Measurements from ENCODE around the gene RIGI.
"Not testable (repeated sequence)": the region's sequence is repeated elsewhere in the genome, so short reads cannot be mapped to it uniquely, and the experiment has no call there.

The RIGI gene

DNA sequence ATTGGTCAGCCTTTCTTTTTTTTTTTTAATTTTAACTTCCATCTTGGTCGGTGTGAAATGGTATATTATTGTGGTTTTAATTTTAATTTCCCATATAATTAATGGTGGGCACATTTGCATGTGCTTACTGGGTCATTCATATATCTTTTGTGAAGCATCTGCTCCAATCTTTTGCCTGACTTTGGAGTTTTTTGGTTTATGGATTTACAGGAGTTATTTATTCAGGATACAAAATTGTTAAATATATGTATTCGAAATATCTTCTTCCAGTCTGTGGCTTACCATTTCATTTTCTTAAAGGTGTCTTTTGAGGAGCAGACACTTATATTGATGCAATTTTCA is 682 bp upstream of the RIGI start:
- no peak for DNase-seq (ENCODE audit: low read depth)

DNA sequence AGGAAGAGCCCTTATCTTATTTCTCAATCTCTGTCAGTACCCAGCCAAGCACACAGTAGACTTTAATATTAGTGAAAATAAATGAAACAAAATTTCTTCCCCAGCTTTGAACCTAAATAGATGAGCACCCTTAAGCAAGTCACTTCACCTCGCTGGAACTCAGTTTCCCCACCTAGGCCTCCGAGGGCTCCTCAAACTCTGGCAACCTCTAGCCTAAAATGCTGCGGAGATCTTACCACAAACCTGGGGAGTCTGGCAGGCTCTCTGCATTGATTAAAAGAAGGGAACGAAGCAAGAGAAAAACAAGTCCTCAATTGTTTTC is 326 bp downstream of the RIGI start:
- DNase-seq (ENCODE audit: low read depth) = no peak

DNA sequence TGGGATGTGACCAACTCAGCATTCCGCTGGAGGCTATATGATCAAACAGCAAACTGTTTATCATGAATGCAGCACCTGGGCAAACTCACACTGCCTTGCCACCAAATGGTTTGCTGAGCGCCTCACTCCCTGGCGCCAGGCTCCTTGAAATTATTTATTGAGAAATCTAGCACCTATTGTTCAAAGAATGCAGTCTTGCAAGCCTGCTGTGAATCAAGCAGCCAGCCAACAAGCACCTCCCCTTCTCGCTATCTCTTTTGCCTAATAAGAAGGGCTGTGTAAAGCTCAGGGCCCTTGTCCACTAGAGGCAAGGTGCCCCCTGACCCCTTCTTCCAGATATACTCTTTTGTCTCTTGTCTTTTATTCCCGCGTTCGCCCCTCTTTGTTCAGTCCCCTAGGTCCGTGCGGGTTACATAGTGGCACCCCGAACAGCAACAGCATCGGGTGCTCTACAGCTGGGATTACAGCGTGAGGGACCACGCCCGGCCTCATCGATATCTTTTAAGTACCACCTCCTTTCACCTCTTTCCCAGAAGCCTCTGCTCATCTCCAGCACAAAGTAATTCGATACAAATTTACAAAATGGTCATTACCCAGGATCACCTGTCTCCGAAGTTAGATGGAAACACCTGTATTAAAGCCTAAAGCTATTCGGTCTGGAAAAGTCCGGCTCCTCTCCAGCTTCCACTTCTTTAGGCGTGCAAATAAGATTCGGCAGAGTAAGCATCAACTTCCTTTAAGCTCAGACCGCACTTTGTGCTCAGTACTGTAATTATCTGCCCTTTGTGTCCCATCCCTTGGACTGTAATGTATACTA is 896 bp downstream of the RIGI start:
- no peak for DNase-seq (ENCODE audit: low read depth)

DNA sequence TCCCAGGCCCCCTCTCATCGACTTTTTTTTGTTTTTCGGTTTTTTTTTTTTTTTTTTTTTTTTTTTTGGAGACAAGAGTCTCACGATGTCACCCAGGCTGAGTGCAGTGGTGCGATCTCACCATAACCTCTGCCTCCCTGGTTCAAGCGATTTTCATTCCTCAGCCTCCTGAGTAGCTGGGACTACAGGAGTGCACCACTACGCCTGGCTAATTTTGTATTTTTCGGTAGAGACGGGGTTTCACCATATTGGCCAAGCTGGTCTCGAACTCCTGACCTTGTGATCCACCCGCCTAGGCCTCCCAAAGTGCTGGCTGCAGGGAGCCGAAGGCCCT is 1.5 kb downstream of the RIGI start:
- DNase-seq (ENCODE audit: low read depth) = not testable (repeated sequence)

DNA sequence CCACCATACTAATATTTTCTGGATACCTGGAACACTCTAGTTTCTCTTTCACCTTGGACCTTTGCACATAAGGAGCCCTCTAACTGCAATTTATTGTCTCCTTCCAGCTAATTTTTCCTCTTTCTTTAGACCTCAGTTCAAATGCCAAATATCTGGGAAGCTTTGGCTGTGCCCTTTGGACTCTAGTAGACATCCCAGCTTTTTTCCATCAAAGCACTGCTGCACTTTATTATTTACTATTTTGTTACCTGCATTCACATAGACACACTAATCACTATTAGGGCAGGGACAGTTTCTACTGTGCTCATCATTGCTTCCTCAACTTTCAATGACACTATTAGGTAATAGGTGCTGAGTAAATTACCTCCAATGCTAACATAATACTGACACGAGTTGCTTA is 2.1 kb downstream of the RIGI start:
- DNase-seq (ENCODE audit: low read depth) = no peak

DNA sequence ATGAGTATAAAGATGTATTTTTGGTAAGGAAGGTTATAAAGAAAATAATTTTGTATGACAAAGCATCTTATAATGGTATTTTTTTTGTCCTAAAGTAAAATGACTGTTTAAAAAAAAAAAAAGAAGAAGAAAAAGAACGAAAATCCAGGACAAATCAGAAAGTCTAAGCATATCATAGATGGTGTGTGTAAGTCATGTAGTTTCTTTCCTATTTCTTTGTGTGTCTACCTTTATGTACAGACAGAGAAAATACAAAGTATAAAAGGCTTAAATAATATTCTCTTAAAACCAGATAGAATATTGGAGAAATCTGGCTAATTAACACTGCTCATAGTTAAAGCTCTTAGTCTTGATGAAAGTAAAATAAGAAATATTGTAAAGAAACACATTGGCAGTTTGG is 7.7 kb downstream of the RIGI start:
- no peak for DNase-seq (ENCODE audit: low read depth)

DNA sequence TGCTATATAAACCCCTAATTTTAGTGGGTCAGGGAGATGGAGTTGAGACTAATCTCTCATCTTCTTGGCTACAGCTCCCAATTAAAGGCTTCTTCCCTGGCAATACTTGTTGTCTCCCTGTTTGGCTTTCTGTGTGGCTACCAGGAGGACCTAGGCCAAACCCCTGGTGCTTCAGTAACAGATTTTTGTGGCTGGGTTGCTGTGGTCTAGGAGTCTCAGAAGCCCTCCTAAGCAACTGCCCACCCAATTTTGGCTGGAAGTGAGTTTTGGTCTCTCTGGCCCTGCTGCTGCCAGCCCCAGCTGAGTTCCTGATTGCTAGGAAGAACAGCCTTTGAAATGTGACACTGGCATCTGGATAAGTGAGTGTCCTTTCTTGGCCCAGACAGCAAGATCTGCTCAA is 9.8 kb downstream of the RIGI start:
- no peak for DNase-seq (ENCODE audit: low read depth)

DNA sequence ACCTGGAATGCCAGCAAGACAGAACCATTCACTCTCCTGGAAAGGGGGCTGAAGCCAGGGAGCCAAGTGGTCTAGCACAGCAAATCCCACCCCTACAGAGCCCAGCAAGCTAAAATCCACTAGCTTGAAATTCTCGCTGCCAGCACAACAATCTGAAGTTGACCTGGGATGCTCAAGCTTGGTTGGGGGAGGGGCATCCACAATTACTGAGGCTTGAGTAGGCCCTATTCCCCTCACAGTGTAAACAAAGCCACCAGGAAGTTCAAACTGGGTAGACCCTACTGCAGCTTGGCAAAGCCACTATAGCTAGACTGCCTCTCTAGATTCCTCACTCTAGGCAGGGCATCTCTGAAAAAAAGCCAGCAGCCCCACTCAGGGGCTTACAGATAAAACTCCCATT is 17.3 kb downstream of the RIGI start:
- no peak for DNase-seq (ENCODE audit: low read depth)

DNA sequence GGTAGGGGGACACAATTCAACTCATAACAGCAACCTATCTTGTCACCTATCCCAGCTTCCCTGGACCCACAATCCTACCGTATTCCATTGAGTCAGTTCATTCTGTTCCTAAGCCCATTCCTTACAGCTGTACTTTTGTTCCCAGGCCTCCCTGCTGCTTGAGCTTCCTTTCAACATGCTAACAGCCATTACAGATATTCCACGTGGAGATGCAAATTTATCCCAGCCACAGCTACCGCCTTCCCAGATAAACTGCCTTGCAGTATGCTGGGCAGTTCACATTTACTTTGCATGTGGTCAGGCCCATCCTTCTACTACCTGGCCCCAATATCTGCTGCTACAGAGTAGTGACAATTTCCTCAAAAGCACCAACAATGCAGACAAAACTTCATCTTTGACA is 23.0 kb downstream of the RIGI start:
- DNase-seq (ENCODE audit: low read depth) = no peak

DNA sequence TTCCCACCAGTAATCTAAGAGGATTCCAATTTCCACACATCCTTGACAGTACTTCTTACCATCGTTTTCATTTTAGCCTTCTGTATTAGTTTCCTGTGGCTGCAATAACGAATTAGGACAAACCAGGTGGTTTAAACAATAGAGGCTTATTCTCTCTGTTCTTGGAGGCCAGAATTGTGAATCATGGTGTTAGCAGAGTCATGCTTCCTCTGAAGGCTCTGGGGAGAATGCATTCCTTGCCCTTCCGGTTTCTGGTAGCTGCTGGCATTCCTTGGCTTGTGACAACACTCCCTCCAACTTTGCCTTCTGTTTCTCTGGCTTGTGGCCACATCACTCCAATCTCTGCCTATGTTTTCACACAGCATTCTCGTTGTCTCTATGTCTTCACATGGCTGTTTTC is 23.5 kb downstream of the RIGI start:
- DNase-seq (ENCODE audit: low read depth) = no peak

DNA sequence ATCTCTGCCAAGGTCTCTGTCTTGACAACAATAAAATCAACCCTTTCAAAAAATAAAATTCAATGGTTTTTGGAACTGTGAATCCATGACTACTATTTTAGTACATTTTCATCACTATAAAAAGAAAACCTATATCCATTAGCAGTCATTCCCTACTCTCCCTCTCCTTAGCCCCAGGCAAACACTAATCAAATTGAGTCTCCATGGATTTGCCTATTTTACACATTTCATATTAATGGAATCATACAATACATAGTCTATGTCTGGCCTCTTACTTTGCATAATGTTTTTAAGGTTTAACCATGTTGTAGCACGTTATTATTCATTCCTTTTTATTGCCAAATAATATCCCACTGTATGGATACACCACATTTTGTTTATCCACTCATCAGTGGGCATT is 24.1 kb downstream of the RIGI start:
- DNase-seq (ENCODE audit: low read depth) = no peak

DNA sequence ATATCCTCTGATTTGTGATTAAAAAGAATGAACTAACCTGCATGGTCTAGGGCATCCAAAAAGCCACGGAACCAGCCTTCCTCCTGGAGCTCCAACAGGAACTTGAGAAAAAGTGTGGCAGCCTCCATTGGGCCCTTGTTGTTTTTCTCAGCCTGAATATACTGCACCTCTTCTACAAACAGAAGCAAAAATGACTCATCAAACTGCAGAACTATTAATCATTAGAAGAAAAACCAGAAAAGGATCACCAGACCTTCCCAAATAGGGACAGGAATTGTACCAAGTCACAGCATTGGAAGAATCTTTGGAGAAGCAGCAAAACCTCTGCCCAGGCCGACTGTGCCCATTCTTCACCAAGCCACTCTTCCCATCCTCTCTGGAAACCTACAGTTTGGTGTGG is 25.2 kb downstream of the RIGI start:
- no peak for DNase-seq (ENCODE audit: low read depth)

DNA sequence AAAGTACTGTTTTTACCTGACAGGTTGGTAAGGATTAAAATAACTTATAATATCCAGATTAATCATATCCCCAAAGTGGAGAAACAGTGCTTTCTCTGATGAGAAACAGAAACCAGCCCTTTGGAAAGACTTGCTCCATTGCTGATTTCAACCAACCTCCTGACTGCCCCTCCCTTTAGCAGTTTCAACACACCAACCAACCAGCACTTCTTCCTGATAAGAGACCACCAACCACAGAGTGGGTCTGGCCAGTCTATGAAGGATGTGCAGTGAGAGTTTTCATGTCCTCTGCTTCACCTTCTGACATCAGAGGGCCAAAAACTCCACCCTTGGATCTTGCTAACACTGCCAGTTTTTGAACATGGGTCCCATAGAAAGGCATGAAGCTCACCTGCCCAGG is 28.1 kb downstream of the RIGI start:
- DNase-seq (ENCODE audit: low read depth) = no peak

DNA sequence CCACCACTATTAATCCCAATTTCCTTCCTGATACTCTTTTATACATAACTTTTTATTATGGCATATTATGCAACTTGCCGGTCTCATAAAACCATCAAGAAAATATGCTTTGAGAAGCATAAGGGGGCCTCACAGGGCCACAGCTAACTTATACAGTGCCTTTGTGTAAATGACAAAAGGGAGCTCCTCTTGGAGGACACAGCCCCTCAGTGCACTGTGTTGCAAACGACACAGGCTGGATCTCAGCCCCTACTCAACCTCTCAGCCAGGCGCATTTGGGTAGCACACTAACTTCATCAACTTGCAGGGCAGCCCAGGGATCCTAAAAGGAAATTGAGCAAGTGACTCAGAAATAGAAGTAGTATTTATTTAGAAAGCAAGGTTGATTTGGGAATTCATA is 35.4 kb downstream of the RIGI start:
- no peak for DNase-seq (ENCODE audit: low read depth)

DNA sequence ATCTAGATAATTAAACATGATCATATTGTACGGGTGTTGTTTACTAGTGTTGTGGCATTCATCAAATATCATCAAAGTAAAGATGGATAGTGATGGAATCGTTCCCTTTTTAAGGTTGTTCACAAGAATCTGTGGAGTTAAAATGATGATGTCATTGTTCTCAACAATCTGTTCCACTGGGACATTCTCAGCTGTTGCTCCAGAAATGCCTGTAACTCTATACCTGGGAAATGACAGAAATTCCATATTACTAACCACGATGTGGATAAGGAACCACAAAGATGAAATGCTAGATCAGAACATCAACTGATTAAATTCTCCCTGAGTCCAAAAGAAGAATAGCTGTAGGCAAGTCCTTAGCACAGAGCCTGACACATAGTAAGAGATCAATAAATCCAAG is 38.0 kb downstream of the RIGI start:
- no peak for DNase-seq (ENCODE audit: low read depth)

DNA sequence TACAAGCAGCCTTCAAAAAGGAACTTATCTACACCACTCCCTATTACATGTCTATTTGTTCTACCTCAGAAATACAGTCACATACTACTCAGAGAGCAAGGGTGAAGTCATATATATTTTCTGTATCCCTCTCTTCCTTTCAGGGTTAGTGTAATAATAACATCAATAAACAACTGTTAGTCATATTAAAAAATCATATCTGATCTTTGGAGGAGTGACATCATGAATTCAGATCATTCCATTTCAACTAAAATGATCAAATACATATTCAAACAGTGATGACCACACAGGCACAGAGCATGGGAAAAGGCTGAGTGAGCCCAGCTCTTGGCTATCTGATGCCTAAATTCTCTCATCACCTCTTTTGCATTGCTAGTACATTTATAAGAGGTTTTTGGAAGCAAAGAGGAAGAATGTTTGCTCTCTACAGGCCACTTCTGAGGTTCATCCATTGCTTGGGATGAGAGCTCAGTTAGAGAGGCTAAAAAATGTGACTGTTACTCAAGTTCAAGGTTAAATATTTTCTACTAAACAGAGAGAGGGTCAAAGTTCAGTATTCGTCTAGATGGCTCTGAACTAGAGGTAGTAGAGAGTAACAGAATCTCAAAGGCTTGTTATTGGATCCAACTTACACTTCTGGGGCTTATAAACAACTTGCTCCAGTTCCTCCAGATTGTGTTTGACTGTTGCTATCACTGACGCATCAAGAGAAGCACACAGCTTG is 39.0 kb downstream of the RIGI start:
- no peak for DNase-seq (ENCODE audit: low read depth)

DNA sequence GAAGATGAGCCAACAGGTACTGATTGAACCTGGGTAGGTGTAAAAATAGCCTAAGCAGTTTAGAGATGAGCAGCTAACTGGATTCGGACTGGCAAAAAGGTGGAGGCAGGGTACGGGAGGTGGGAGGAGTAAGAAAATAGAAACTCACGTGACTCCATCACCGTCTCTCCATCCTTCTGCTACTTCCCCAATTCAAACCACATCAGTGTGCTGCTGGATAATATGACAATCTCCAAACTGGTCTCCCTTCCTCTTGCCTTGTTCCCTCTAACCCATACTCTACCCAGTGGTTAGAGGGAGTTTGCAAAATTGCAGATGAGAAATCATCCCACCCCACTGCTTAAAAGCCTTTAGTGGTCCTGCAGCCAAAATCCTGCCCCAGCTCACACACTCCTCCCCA is 42.7 kb downstream of the RIGI start:
- no peak for DNase-seq (ENCODE audit: low read depth)
